WERI-Rb-1 (cell line): ENCODE results near the gene MOG.

Source experiments
- DNase-seq: peaks from one replicate; pipeline ENCODE4 v3.0.0-alpha.2; 2020
- H3K27ac ChIP-seq: fragments of 250-450 bp; sonication (Bioruptor Pico); 2 replicates; pipeline ENCODE4 v1.5.1; 2020; ENCODE audit warnings: mild to moderate bottlenecking, moderate library complexity
- H3K27me3 ChIP-seq: fragments of 250-450 bp; sonication (Bioruptor Pico); 2 replicates; pipeline ENCODE4 v1.5.1; 2021; ENCODE audit warnings: mild to moderate bottlenecking, low read depth, moderate library complexity; ENCODE audit not compliant: insufficient read depth, severe bottlenecking
- H3K36me3 ChIP-seq: fragments of 250-450 bp; sonication (Bioruptor Pico); 2 replicates; pipeline ENCODE4 v1.5.1; 2020; ENCODE audit warnings: mild to moderate bottlenecking, moderate library complexity
- H3K4me3 ChIP-seq: 2 replicates; pipeline ENCODE4 v1.5.1; 2011; ENCODE audit warnings: low read depth, mild to moderate bottlenecking, control low read depth, low read length
- H3K9me3 ChIP-seq: fragments of 250-450 bp; sonication (Bioruptor Pico); 2 replicates; pipeline ENCODE4 v1.5.1; 2021; ENCODE audit warnings: mild to moderate bottlenecking, moderate library complexity; ENCODE audit not compliant: severe bottlenecking
- CTCF ChIP-seq: IDR thresholded peaks from 2 replicates; pipeline ENCODE4 v1.5.1; 2011; ENCODE audit warnings: low read depth, mild to moderate bottlenecking, control low read depth, inconsistent platforms, low read length

MOG gene

DNA sequence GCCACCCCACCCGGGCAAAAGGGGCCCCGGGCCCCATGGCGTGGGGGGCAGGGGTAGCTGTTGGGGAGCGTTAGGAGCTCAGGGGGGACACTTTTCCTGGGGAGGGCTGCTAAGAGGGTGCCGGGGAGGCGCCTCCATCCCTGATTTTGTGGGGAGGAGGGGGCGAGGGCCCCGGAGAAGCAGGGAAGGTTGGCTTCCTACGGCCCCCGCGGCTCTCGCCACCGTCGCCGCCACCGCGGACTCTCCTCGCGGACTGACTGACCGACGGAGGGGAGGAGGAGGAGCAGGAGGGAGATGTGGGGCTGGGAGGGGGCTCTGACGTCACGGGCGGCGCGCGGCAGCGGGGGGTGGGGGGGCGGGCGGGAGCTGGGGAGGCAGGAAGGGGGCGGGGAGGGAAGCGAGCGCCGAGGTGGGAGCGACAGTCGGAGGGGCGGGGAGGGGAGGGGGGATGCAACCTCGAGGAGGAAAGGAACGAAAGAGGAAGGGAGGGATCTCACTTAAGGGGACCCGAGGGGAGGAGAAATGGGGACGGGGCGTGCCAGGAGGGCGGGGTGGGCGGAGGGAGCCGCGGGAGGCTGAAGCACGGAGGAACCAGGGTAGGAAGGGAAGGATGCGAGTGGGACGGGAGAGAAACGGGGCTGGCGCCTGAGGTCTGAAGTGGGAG is 29.0 kb upstream of the MOG start:
- peak; percentile 86 for DNase-seq
- TF ChIP-seq CTCF: no peak
- H3K27ac ChIP-seq: peak overlapping the region; percentile 52
- peak overlapping the region; percentile 49 for H3K4me3 ChIP-seq
- no peaks in the 10 kb centered on the region for H3K9me3 ChIP-seq
- H3K36me3 ChIP-seq: peaks cover 34% of the 10 kb centered on the region
- H3K27me3 ChIP-seq: no peaks in the 10 kb centered on the region

DNA sequence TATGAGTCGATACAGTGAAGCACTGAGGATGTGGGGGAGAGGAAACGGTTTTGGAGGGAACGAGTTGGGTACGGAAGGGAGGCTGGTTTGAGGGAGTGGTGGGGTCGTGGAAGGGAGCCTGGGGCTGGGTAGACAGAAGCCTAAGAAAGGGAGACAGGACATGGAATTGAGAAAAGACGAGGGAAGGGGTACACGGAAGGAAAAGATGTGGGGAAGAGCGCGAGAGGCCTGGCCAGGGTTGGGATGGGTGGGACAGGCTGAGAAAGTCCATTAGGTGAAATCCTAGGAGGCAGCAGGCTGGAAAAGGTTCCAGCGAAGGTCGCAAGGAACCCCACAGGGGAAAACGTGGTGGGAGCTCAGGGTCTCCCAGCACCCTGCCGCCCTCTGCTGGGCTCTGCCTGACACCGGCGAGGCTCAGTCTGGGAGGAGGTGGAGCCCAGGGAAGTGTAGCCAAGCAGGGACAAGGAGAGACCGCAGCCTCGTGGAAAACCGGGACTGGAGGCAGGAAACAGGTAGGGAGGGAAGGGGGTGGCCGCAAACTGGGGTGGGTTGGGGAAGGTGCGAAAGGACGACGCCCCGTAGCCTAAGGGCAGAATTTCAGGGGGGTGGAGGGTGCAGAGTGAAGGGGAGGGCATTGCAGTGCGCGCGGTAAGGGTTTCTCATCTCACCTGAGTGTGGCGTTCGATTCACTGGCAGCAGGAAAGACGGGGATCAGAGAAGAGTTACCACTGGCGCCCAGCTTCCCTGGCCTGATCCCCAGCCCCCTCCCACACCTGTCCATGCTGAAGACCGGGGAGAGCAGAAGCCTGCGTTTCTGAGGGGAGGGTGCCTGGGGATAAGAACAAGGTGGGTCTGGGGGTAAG is 28.2 kb upstream of the MOG start:
- peak; percentile 99 for DNase-seq
- TF ChIP-seq CTCF: peak; percentile 98
- Histone ChIP-seq H3K4me3 (peak overlapping the region; percentile 49), H3K36me3 (peaks cover 26% of the 10 kb centered on the region), H3K27ac (peak overlapping the region; percentile 52), H3K27me3 (no peaks in the 10 kb centered on the region), H3K9me3 (no peaks in the 10 kb centered on the region)

- DNase-seq: no peak
- Histone ChIP-seq H3K27ac (no peak overlapping the region), H3K36me3 (peaks cover 19% of the 10 kb centered on the region), H3K9me3 (no peaks in the 10 kb centered on the region), H3K4me3 (no peak overlapping the region), H3K27me3 (no peaks in the 10 kb centered on the region)
- no peak for TF ChIP-seq CTCF
Observed at GRCh38 chr6:29629571-29629970, 27.3 kb upstream of the MOG start.

GRCh38 chr6:29630315-29630714 is 26.6 kb upstream of the MOG start:
- Histone ChIP-seq H3K27me3 (no peaks in the 10 kb centered on the region), H3K9me3 (no peaks in the 10 kb centered on the region), H3K4me3 (no peak overlapping the region), H3K36me3 (peaks cover 16% of the 10 kb centered on the region), H3K27ac (no peak overlapping the region)
- no peak for DNase-seq
- no peak for TF ChIP-seq CTCF

DNA sequence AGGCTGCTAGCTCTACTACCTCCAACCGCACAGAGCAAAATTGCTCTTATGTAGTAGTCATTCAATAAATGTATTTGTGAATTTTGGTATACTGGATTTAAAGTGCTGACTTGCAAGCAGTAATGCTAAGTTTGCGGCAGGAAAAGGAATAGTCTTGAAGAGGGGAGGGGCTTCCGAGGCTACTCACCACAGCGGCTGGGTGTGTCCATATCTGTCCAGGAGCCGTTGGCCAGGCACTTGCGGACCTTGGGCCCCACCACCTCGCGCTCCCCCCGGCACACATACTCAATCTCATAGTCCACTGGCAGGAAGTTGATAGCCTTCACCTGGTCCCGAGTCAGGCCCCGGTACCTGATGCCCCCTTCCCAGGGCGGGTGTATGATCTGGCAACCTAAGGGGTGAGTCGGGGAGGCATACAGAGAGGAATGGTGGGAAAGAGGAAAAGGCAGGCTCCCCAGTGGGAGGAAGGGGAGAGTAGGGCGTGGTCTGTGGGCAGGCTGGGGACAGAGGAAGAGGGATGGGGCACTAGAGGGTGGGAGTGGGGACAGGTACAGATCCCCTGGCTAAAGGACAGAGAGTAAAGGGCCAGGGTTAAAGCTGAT is 25.6 kb upstream of the MOG start:
- H3K27me3 ChIP-seq: no peaks in the 10 kb centered on the region
- H3K36me3 ChIP-seq: peaks cover 13% of the 10 kb centered on the region
- no peak for DNase-seq
- no peaks in the 10 kb centered on the region for H3K9me3 ChIP-seq
- H3K27ac ChIP-seq: no peak overlapping the region
- H3K4me3 ChIP-seq: no peak overlapping the region
- TF ChIP-seq CTCF: no peak
